Measurements from ENCODE around the gene DPY19L2.

GRCh38 chr12:63521706-63522105 lies 146.6 kb downstream of the DPY19L2 start:
- no peak for TF ChIP-seq CTCF (conservative IDR thresholded peaks at IDR 0.05; ENCODE audit: low read depth, low read length)
- no peak for TF ChIP-seq EZH2 (IDR thresholded peaks at IDR 0.05; ENCODE audit: borderline replicate concordance, low read depth, low read length, poor library complexity, severe bottlenecking)

Data from A673 (cell line).